Testis (tissue), 3 donors: ENCODE data around the gene RARA. TPM values are rescaled to one million over a fixed set of nuclear protein-coding genes. Genes with fewer than 3 reads are reported as not detected.

Source experiments
- DNase-seq: peaks from one replicate; pipeline ENCODE4 v3.0.0-alpha.2; 2019
- H3K27ac ChIP-seq, 2 donors: fragments of 200-600 bp; sonication (generic); one replicate each; pipeline ENCODE4 v1.5.1; 2019
- H3K27me3 ChIP-seq: fragments of 200-600 bp; sonication (generic); one replicate; pipeline ENCODE4 v1.5.1; 2019
- H3K36me3 ChIP-seq: fragments of 200-600 bp; sonication (generic); one replicate; pipeline ENCODE4 v1.5.1; 2017; ENCODE audit warnings: low read depth; ENCODE audit errors: missing control alignments
- H3K4me1 ChIP-seq: fragments of 200-600 bp; sonication (generic); one replicate; pipeline ENCODE4 v1.5.1; 2019
- H3K4me3 ChIP-seq, 2 donors: fragments of 200-600 bp; sonication (generic); one replicate each; pipeline ENCODE4 v1.5.1; 2017 to 2019
- H3K9me3 ChIP-seq: fragments of 200-600 bp; sonication (generic); one replicate; pipeline ENCODE4 v1.5.1; 2017
- CTCF ChIP-seq, 3 experiments: fragments of 450-650 bp in 2 of 3; fragments of 200-600 bp in 1 of 3; sonication (generic) in 1 of 3; IDR thresholded peaks; one replicate each; pipeline ENCODE4 v1.5.1; 2016 to 2019; ENCODE audit warnings: antibody characterized with exemption in 3 of 3, mild to moderate bottlenecking in 2 of 3, moderate library complexity in 1 of 3
- POLR2A ChIP-seq: fragments of 450-650 bp; IDR thresholded peaks from one replicate; pipeline ENCODE4 v1.6.1; 2017; ENCODE audit warnings: antibody characterized with exemption, mild to moderate bottlenecking, moderate library complexity
- WGBS, 2 donors: methylation state at CpG; one replicate each; pipeline ENCODE4 v1.1.5; 2018; 5-methylcytosine and 5-hydroxymethylcytosine counted together
- intact Hi-C: fragments of 100-400 bp; cut with DNase I; formaldehyde crosslinking; loops from one replicate; pipeline ENCODE4 v1.15.1; 2023; ENCODE audit warnings: low total_unique reads
- polyA plus RNA-seq: library from polyadenylated mRNA; stranded (reverse); fragments of 350-450 nt; fragmentation: Illumina TruSeq; extraction: RNeasy Lipid Tissue Mini Kit (QIAGEN cat#74804); gene quantifications from one replicate; pipeline ENCODE4 v1.2.3, GENCODE V29; 2014; ENCODE audit warnings: low read depth, low replicate concordance; ENCODE audit not compliant: insufficient read depth
- total RNA-seq, 2 donors: library from RNA; depleted of rRNA; stranded (reverse); fragments of >200 nt; gene quantifications; one replicate each; pipeline ENCODE4 v1.2.3, GENCODE V29; 2016

RARA gene
- total and polyA plus RNA-seq, 3 donors from 2014 or later = 49.8 to 66.0 (median 65.5) TPM

DNA sequence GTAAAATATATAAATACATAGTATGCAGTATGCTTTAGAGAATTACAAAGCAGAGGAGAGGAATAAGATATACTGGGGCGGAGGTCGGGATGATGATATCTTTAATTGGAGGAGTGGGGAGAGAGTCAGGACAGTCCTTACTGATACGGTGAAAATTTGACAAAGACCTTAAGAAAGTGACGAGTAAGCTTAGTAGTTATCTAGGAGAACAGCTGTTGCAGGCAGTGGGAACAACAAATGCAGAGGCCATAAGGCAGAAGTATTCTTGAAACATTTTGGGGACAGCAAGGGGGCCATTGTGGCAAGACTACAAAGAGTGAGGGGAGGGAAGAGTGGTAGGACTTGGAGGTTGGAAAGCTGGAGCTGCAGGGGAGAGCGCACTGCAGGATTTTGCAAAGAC is 43.6 kb upstream of the RARA start:
- no peak for DNase-seq
- no peaks in the 10 kb centered on the region for H3K36me3 ChIP-seq
- 73 to 80% methylated on average over 5 of the region's 5 CpGs for WGBS, 2 donors
- intact Hi-C loops = no loop called here
- no peak for TF ChIP-seq POLR2A
- no peak for TF ChIP-seq CTCF (IDR thresholded peaks at IDR 0.05)
- H3K9me3 ChIP-seq = no peaks in the 10 kb centered on the region
- H3K27ac ChIP-seq = no peak overlapping the region
- no peaks in the 10 kb centered on the region for H3K27me3 ChIP-seq
- no peaks in the 10 kb centered on the region for H3K4me1 ChIP-seq
- H3K4me3 ChIP-seq = no peak overlapping the region

GRCh38 chr17:40266882-40267281 is 42.1 kb upstream of the RARA start:
- Histone ChIP-seq H3K4me3 (no peak overlapping the region), H3K4me1 (no peaks in the 10 kb centered on the region), H3K27ac (no peak overlapping the region), H3K27me3 (no peaks in the 10 kb centered on the region), H3K9me3 (no peaks in the 10 kb centered on the region), H3K36me3 (no peaks in the 10 kb centered on the region)
- no peak for DNase-seq
- WGBS, 2 donors = 86 to 90% methylated on average over 6 of the region's 6 CpGs
- intact Hi-C loops = no loop called here
- TF ChIP-seq POLR2A (no peak), CTCF (IDR thresholded peaks at IDR 0.05) (no peak)

- Histone ChIP-seq H3K36me3 (no peaks in the 10 kb centered on the region), H3K4me3 (no peak overlapping the region), H3K4me1 (no peaks in the 10 kb centered on the region), H3K9me3 (no peaks in the 10 kb centered on the region), H3K27me3 (no peaks in the 10 kb centered on the region), H3K27ac (no peak overlapping the region)
- no peak for TF ChIP-seq POLR2A
- no peak for TF ChIP-seq CTCF (IDR thresholded peaks at IDR 0.05)
- whole genome bisulfite sequencing, 2 donors = 52 to 70% methylated on average over 2 of the region's 2 CpGs
- no peak for DNase-seq
- intact Hi-C loops = no loop called here
Observed at GRCh38 chr17:40268141-40268712, 40.8 kb upstream of the RARA start.

DNA sequence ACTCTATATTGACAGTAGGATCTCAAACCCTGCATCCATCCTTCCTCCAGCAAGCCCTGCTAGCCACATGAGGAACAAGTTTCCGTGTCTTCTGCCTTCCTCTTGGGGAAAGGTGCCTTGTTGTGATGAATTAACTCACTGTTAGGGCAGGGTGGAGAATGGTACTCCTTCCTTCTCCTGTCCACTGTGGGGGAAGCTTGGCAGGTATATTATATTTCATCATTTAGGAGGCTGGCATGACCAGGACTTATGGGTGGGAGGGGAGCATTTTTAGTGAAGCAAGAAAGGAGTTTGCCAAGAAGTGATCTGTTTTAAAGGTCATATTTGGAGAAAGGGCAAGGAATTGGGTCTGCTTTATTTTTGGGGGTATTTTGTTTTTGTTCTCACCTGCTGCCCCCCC is 30.6 kb upstream of the RARA start:
- intact Hi-C loops = no loop called here
- Histone ChIP-seq H3K4me3 (no peak overlapping the region), H3K36me3 (no peaks in the 10 kb centered on the region), H3K27ac (no peak overlapping the region), H3K4me1 (no peaks in the 10 kb centered on the region), H3K27me3 (no peaks in the 10 kb centered on the region), H3K9me3 (no peaks in the 10 kb centered on the region)
- WGBS, 2 donors = 100% methylated on average over 1 of the region's 1 CpG
- no peak for DNase-seq
- no peak for TF ChIP-seq CTCF (IDR thresholded peaks at IDR 0.05)
- no peak for TF ChIP-seq POLR2A

GRCh38 chr17:40279402-40279801 is 29.6 kb upstream of the RARA start:
- no peaks in the 10 kb centered on the region for H3K36me3 ChIP-seq
- peak; percentile 26 for DNase-seq

More at GRCh38 chr17:40279402-40279801, 29.6 kb upstream of the RARA start:
- H3K4me3 ChIP-seq = no peak overlapping the region
- H3K9me3 ChIP-seq = no peaks in the 10 kb centered on the region
- no peaks in the 10 kb centered on the region for H3K4me1 ChIP-seq
- WGBS, 2 donors = 78 to 85% methylated on average over 4 of the region's 4 CpGs
- peak overlapping the region in 1 of 2 donors; percentile 29 for H3K27ac ChIP-seq
- no peaks in the 10 kb centered on the region for H3K27me3 ChIP-seq
- intact Hi-C loops = no loop called here
- no peak for TF ChIP-seq CTCF (IDR thresholded peaks at IDR 0.05)
- TF ChIP-seq POLR2A = no peak
